GM12878 (cell line): ENCODE measurements around the gene IQGAP3. TPM values are rescaled to one million over a fixed set of nuclear protein-coding genes. Genes with fewer than 3 reads are reported as not detected.

Experiments
- ATF2 ChIP-seq: IDR thresholded peaks from 2 replicates; pipeline ENCODE4 v1.6.1; 2012; ENCODE audit warnings: low read length, inconsistent platforms
- BHLHE40 ChIP-seq, 2 experiments: fragments of 450-650 bp in 1 of 2; IDR thresholded peaks; 2 replicates each; pipeline ENCODE4 v1.6.1; 2011 to 2017; ENCODE audit warnings: low read depth in 2 of 2, borderline replicate concordance in 1 of 2, improper control_type of control experiment in 1 of 2, low read length in 1 of 2, mild to moderate bottlenecking in 1 of 2
- BMI1 ChIP-seq: fragments of 450-650 bp; IDR thresholded peaks from 2 replicates; pipeline ENCODE4 v1.6.1; 2016; ENCODE audit warnings: mild to moderate bottlenecking, moderate library complexity, borderline replicate concordance
- ELK1 ChIP-seq: IDR thresholded peaks from 2 replicates; pipeline ENCODE4 v1.6.1; 2012; ENCODE audit warnings: low read depth, low read length, improper control_type of control experiment
- GABPA ChIP-seq: IDR thresholded peaks from 2 replicates; pipeline ENCODE4 v1.6.1; 2014; ENCODE audit warnings: antibody characterized with exemption, low read depth, mild to moderate bottlenecking, inconsistent platforms
- HDAC2 ChIP-seq: fragments of 200-600 bp; sonication (generic); IDR thresholded peaks from 2 replicates; pipeline ENCODE4 v1.6.1; 2017
- NFYB ChIP-seq: IDR thresholded peaks from 2 replicates; pipeline ENCODE4 v1.6.1; 2011; ENCODE audit warnings: low read depth, mild to moderate bottlenecking, low read length, improper control_type of control experiment, moderate library complexity; ENCODE audit not compliant: insufficient read depth
- PAX5 ChIP-seq: IDR thresholded peaks from 2 replicates; pipeline ENCODE4 v1.6.1; 2011; ENCODE audit warnings: low read depth, low read length, borderline replicate concordance
- RFX5 ChIP-seq: IDR thresholded peaks from 2 replicates; pipeline ENCODE4 v1.6.1; 2011; ENCODE audit warnings: low read depth, low read length, improper control_type of control experiment
- SIN3A ChIP-seq: IDR thresholded peaks from 2 replicates; pipeline ENCODE4 v1.6.1; 2012; ENCODE audit warnings: low read depth, low read length, improper control_type of control experiment
- SMAD5 ChIP-seq: IDR thresholded peaks from 2 replicates; pipeline ENCODE4 v1.6.1; 2016; ENCODE audit warnings: antibody characterized with exemption, low read depth
- SUZ12 ChIP-seq: fragments of 200-600 bp; sonication (generic); IDR thresholded peaks from one replicate; pipeline ENCODE4 v1.6.1; 2018; ENCODE audit warnings: antibody characterized with exemption, mild to moderate bottlenecking; ENCODE audit not compliant: unreplicated experiment
- TAF1 ChIP-seq: IDR thresholded peaks from 2 replicates; pipeline ENCODE4 v1.6.1; 2011; ENCODE audit warnings: mild to moderate bottlenecking, low read depth, low read length, borderline replicate concordance
- USF2 ChIP-seq: IDR thresholded peaks from 2 replicates; pipeline ENCODE4 v1.6.1; 2011; ENCODE audit warnings: low read depth, low read length, improper control_type of control experiment, borderline replicate concordance
- ZNF207 ChIP-seq: fragments of 450-650 bp; IDR thresholded peaks from 2 replicates; pipeline ENCODE4 v1.6.1; 2014; ENCODE audit warnings: antibody characterized with exemption, mild to moderate bottlenecking, borderline replicate concordance
- polyA plus RNA-seq, 11 experiments: library from polyadenylated mRNA; depleted of rRNA in 4 of 11; unstranded in 6 of 11; stranded (reverse) in 5 of 11; fragments of >200 nt; fragmentation: Nextera tagmentation in 4 of 11; fragmentation: Illumina TruSeq in 1 of 11; extraction: Ambion mirVana in 4 of 11; extraction: Trizol in 1 of 11; gene quantifications; 1 replicate in 1 of 11; 2 replicates in 10 of 11; pipeline versions ENCODE4 v1.2.1 to v1.2.3, GENCODE V29; 2011 to 2016; ENCODE audit warnings: inconsistent platforms in 2 of 11, missing spikeins in 2 of 11, low read depth in 1 of 11
- total RNA-seq, 4 experiments: library from RNA; depleted of rRNA in 3 of 4; stranded (reverse); fragments of >200 nt in 3 of 4; fragmentation: Illumina TruSeq in 1 of 4; extraction: Trizol in 1 of 4; gene quantifications; 2 replicates each; pipeline versions ENCODE4 v1.2.1 to v1.2.3, GENCODE V29; 2013 to 2021
- TF ChIP-seq, protein P1 (sequence below): fragments of 450-650 bp; IDR thresholded peaks from 2 replicates; pipeline ENCODE4 v1.6.1; 2017; ENCODE audit warnings: borderline replicate concordance
- TF ChIP-seq, protein P2 (sequence below): fragments of 450-650 bp; IDR thresholded peaks from 2 replicates; pipeline ENCODE4 v1.6.1; 2017; ENCODE audit warnings: low read depth, mild to moderate bottlenecking, moderate library complexity
- TF ChIP-seq, protein P3 (sequence below): fragments of 450-650 bp; IDR thresholded peaks from 2 replicates; pipeline ENCODE4 v1.6.1; 2017; ENCODE audit warnings: mild to moderate bottlenecking, low read depth, inconsistent platforms; ENCODE audit not compliant: poor library complexity, severe bottlenecking

The IQGAP3 gene
- total and polyA plus RNA-seq, 10 of the 15 experiments (the other 5 are each of a cell fraction or from before 2014, with no cell fraction given), result 1.1 to 10.7 (median 7.9) TPM

DNA sequence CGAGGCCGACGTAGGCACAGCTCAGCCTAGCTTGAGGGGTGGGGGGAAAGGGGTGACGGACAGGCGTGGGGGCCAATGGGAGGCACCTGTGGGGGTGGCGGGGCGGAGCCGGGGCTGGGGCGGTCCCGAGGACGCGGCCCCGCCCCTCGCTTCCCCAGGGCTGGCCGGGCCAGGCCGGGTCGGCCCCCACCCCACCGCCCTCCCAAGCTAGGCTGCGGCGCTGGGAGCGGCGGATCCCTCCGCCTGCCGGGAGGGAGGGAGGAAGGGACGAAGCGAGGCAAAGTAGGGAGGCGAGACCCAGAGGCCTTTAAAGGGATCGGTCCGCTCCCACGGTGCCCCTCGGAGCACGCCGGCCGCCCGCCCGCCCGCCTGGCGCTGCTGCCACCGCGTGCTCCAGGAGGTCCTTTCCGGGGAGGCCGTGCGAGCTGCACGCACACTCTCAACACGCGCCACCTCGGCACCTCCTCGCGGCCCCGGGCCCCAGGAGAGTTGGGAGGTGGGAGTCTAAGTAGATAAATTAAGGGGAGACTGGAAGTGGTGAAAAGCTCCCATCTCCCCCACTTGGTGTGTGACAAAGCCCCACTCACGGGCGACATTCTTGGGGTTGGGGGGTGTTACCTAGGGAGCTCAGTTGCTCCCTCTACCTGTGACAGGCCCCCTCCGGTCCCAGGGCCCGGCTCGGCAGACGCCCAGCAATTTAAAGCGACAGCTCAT lies 71.4 kb downstream of the IQGAP3 start (continued):
- TF ChIP-seq SIN3A (peak; percentile 43; the same call in 1 of the 2 replicates), SMAD5 (peak; percentile 62; the same call in 1 of the 2 replicates), PAX5 (peak; percentile 26; the same call in 1 of the 2 replicates), ELK1 (0 out of 2 replicates have a peak, but pooled peaks have one; percentile 19), BMI1 (no peak), NFYB (peak; percentile 91), SUZ12 (no peak), USF2 (no peak), GABPA (no peak), ZNF207 (peak; percentile 94), RFX5 (no peak; the same call in 1 of the 2 replicates), ATF2 (no peak), HDAC2 (no peak), BHLHE40 (IDR thresholded peaks at IDR 0.05; ENCODE audit: borderline replicate concordance in 1 of 2, low read depth in 2 of 2, low read length in 1 of 2) (peak; percentile 56 to 90; a peak in 3 of 4 replicates), TAF1 (no peak; the same call in 1 of the 2 replicates)
- TF ChIP-seq, protein P1, sequence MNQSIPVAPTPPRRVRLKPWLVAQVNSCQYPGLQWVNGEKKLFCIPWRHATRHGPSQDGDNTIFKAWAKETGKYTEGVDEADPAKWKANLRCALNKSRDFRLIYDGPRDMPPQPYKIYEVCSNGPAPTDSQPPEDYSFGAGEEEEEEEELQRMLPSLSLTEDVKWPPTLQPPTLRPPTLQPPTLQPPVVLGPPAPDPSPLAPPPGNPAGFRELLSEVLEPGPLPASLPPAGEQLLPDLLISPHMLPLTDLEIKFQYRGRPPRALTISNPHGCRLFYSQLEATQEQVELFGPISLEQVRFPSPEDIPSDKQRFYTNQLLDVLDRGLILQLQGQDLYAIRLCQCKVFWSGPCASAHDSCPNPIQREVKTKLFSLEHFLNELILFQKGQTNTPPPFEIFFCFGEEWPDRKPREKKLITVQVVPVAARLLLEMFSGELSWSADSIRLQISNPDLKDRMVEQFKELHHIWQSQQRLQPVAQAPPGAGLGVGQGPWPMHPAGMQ, result no peak
- TF ChIP-seq, protein P2, sequence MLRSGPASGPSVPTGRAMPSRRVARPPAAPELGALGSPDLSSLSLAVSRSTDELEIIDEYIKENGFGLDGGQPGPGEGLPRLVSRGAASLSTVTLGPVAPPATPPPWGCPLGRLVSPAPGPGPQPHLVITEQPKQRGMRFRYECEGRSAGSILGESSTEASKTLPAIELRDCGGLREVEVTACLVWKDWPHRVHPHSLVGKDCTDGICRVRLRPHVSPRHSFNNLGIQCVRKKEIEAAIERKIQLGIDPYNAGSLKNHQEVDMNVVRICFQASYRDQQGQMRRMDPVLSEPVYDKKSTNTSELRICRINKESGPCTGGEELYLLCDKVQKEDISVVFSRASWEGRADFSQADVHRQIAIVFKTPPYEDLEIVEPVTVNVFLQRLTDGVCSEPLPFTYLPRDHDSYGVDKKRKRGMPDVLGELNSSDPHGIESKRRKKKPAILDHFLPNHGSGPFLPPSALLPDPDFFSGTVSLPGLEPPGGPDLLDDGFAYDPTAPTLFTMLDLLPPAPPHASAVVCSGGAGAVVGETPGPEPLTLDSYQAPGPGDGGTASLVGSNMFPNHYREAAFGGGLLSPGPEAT, result peak; percentile 97
- TF ChIP-seq, protein P3, sequence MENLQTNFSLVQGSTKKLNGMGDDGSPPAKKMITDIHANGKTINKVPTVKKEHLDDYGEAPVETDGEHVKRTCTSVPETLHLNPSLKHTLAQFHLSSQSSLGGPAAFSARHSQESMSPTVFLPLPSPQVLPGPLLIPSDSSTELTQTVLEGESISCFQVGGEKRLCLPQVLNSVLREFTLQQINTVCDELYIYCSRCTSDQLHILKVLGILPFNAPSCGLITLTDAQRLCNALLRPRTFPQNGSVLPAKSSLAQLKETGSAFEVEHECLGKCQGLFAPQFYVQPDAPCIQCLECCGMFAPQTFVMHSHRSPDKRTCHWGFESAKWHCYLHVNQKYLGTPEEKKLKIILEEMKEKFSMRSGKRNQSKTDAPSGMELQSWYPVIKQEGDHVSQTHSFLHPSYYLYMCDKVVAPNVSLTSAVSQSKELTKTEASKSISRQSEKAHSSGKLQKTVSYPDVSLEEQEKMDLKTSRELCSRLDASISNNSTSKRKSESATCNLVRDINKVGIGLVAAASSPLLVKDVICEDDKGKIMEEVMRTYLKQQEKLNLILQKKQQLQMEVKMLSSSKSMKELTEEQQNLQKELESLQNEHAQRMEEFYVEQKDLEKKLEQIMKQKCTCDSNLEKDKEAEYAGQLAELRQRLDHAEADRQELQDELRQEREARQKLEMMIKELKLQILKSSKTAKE, result no peak
